GM12892 (cell line): ENCODE data around the gene OXCT2.
"Not testable (repeated sequence)": the region's sequence is repeated elsewhere in the genome, so short reads cannot be mapped to it uniquely, and the experiment has no call there.

ENCODE experiments used
- DNase-seq: peaks from one replicate; pipeline ENCODE4 v3.0.0; 2011; ENCODE audit not compliant: insufficient read length
- FAIRE-seq: peaks from 2 replicates; lab custom pipeline; 2011; peaks lifted over from hg19 to GRCh38; lab: Jason Lieb, UNC
- POLR2A ChIP-seq: IDR thresholded peaks from 2 replicates; pipeline ENCODE4 v1.6.1; 2011; ENCODE audit warnings: low read depth, low read length, control low read depth
- POLR2AphosphoS5 ChIP-seq: IDR thresholded peaks from 2 replicates; pipeline ENCODE4 v1.6.1; 2011; ENCODE audit warnings: low read depth, low read length, control low read depth
- TAF1 ChIP-seq: IDR thresholded peaks from 2 replicates; pipeline ENCODE4 v1.6.1; 2011; ENCODE audit warnings: low read depth, mild to moderate bottlenecking, control low read depth, low read length, borderline replicate concordance

OXCT2 gene

GRCh38 chr1:39798859-39799769, 28.0 kb upstream of the OXCT2 start:
- peak; percentile 66 for DNase-seq
- TF ChIP-seq POLR2A = peak; percentile 39; the same call in 1 of the 2 replicates
- peak; percentile 33; the same call in 1 of the 2 replicates for TF ChIP-seq POLR2AphosphoS5
- FAIRE-seq = peak; percentile 98

GRCh38 chr1:39795651-39796050, 24.5 kb upstream of the OXCT2 start:
- DNase-seq = no peak
- no peak for FAIRE-seq
- no peak for TF ChIP-seq TAF1
- no peak for TF ChIP-seq POLR2AphosphoS5
- no peak for TF ChIP-seq POLR2A

- FAIRE-seq = no peak
- DNase-seq = no peak
These were observed 20.7 kb upstream of the OXCT2 start for GRCh38 chr1:39791838-39792237.

GRCh38 chr1:39789571-39790110, 18.5 kb upstream of the OXCT2 start:
- FAIRE-seq (no peak), DNase-seq (no peak)
- TF ChIP-seq TAF1 (no peak), POLR2A (no peak), POLR2AphosphoS5 (no peak)

More at GRCh38 chr1:39791838-39792237, 20.7 kb upstream of the OXCT2 start:
- TF ChIP-seq POLR2AphosphoS5 (no peak), TAF1 (no peak), POLR2A (no peak)

- TF ChIP-seq TAF1 (no peak), POLR2A (peak; percentile 54; the same call in 1 of the 2 replicates)
- FAIRE-seq = peak; percentile 76
- peak; percentile 73 for DNase-seq
These were observed 17.8 kb upstream of the OXCT2 start, which contains the start of gene BMP8B for GRCh38 chr1:39788758-39789570. Gene BMP8B (minus strand): TSS chr1:39788865. CDS start chr1:39788485, 380 bp downstream.

GRCh38 chr1:39788426-39788757, 17.2 kb upstream of the OXCT2 start:
- TF ChIP-seq POLR2A (no peak), TAF1 (no peak)
- no peak for FAIRE-seq
- no peak for DNase-seq

GRCh38 chr1:39787964-39788363, 16.8 kb upstream of the OXCT2 start:
- not testable (repeated sequence) for DNase-seq
- FAIRE-seq = peak; percentile 51

- DNase-seq (no peak), FAIRE-seq (peak; percentile 33)
- TF ChIP-seq POLR2A = no peak
- TF ChIP-seq POLR2AphosphoS5 = no peak
- no peak for TF ChIP-seq TAF1
These were observed 16.3 kb upstream of the OXCT2 start for GRCh38 chr1:39787468-39787867.

GRCh38 chr1:39787108-39787375, 15.9 kb upstream of the OXCT2 start:
- not testable (repeated sequence) for FAIRE-seq, DNase-seq

GRCh38 chr1:39786303-39787107, 15.4 kb upstream of the OXCT2 start:
- peak; percentile 93 for FAIRE-seq
- not testable (repeated sequence) for DNase-seq

GRCh38 chr1:39782685-39783084, 11.5 kb upstream of the OXCT2 start:
- DNase-seq, FAIRE-seq: not testable (repeated sequence)

- DNase-seq (no peak), FAIRE-seq (no peak)
- TF ChIP-seq TAF1 (no peak), POLR2AphosphoS5 (no peak), POLR2A (no peak)
These were observed 11.0 kb upstream of the OXCT2 start for GRCh38 chr1:39782103-39782502.

GRCh38 chr1:39781349-39781715, 10.2 kb upstream of the OXCT2 start:
- TF ChIP-seq POLR2A (no peak), POLR2AphosphoS5 (no peak), TAF1 (no peak)
- DNase-seq = no peak
- no peak for FAIRE-seq
